ENCODE measurements around the gene PHACTR3.

- no peak for TF ChIP-seq POLR2A (IDR thresholded peaks at IDR 0.05)
- TF ChIP-seq CTCF (IDR thresholded peaks at IDR 0.05) = no peak
Observed at GRCh38 chr20:59693587-59693986, 89.2 kb downstream of the PHACTR3 start.

All from lower leg skin (tissue), 3 donors.